ENCODE results near the gene SSR4. TPM values are rescaled to one million over a fixed set of nuclear protein-coding genes. Genes with fewer than 3 reads are reported as not detected.

SSR4 gene
- total and polyA plus RNA-seq, 2 of the 8 experiments (the other 6 are each of a cell fraction or from before 2014, with no cell fraction given): 168 to 642 TPM

- POLR2A ChIA-PET (ENCODE audit: partially characterized antibody): interaction anchor here (0.8 to 1.7 kb wide), 4 partner anchors 12 to 20 kb away, joined by 3 to 4 read pairs (median 3); partner anchors contain the start of genes IDH3G and SSR4
- H3K27me3 ChIP-seq (replicated peaks in 1 of 4; ENCODE audit: control insufficient read depth in 3 of 4, extremely low read depth in 1 of 4, insufficient read depth in 3 of 4, low read length in 3 of 4): no peaks in the 10 kb centered on the region
These were observed 20.3 kb downstream of the SSR4 start for GRCh38 chrX:153814591-153815315.

More at GRCh38 chrX:153814591-153815315, 20.3 kb downstream of the SSR4 start:
- H3K23ac ChIP-seq (ENCODE audit: insufficient read length): no peak overlapping the region
- no peak overlapping the region for H4K91ac ChIP-seq (replicated peaks; ENCODE audit: insufficient read length, low read length)
- no peak overlapping the region for H2AFZ ChIP-seq (ENCODE audit: low read length)
- no peak overlapping the region for H3K4me3 ChIP-seq (ENCODE audit: extremely low read depth in 1 of 4, insufficient read depth in 2 of 4, low read depth in 3 of 4, low read length in 4 of 4)
- H3K9me3 ChIP-seq (ENCODE audit: insufficient read depth in 2 of 2, low read depth in 1 of 2, low read length in 1 of 2): no peaks in the 10 kb centered on the region
- H3K9ac ChIP-seq (replicated peaks in 1 of 4; ENCODE audit: extremely low read depth in 1 of 4, low read depth in 3 of 4, low read length in 3 of 4): no peak overlapping the region
- no peak for TF ChIP-seq JUN (IDR thresholded peaks at IDR 0.05; ENCODE audit: low read depth, low read length)
- TF ChIP-seq RXRA (IDR thresholded peaks at IDR 0.05; ENCODE audit: insufficient read depth, low read depth, low read length): no peak
- peak overlapping the region; percentile 68; the same call in 1 of the 2 replicates for H4K8ac ChIP-seq (ENCODE audit: extremely low read depth, insufficient read depth, low read length)
- H2BK15ac ChIP-seq (ENCODE audit: low read length): no peak overlapping the region
- peaks cover 2% of the 10 kb centered on the region; the same call in 1 of the 2 replicates for H3K23me2 ChIP-seq (ENCODE audit: low read depth, low read length)
- no peaks in the 10 kb centered on the region for H3K36me3 ChIP-seq (ENCODE audit: control insufficient read depth in 2 of 4, insufficient read depth in 4 of 4, low read length in 3 of 4)
- no peak overlapping the region for H2BK120ac ChIP-seq (replicated peaks; ENCODE audit: low read depth, low read length)
- H2BK5ac ChIP-seq (ENCODE audit: low read depth, low read length): no peak overlapping the region
- CTCF ChIA-PET (ENCODE audit: partially characterized antibody): interaction anchor here (1.2 to 1.6 kb wide), 2 partner anchors 12 to 51 kb away, joined by 3 read pairs; no protein-coding TSS in a partner anchor
- H3K4ac ChIP-seq (replicated peaks; ENCODE audit: insufficient read length, low read depth, low read length): no peak overlapping the region
- 91% methylated on average over 19 of the region's 19 CpGs; no CpG with 5 or more reads in 1 of the 2 experiments for WGBS, 2 experiments (ENCODE audit: extremely low coverage in 1 of 2, insufficient coverage in 1 of 2, insufficient read length in 1 of 2, insufficient replicate concordance in 2 of 2, low coverage in 1 of 2, low lambda C conversion rate in 2 of 2, missing lambda C conversion rate in 1 of 2)
- H3K4me2 ChIP-seq (ENCODE audit: insufficient read depth in 1 of 2, low read depth in 2 of 2, low read length in 2 of 2): no peak overlapping the region
- peaks cover 2 to 22% (median 10%) of the 10 kb centered on the region in 4 experiments for H3K4me1 ChIP-seq (replicated peaks in 1 of 4; ENCODE audit: control insufficient read depth in 3 of 4, insufficient read depth in 4 of 4, low read length in 3 of 4)
- H4K5ac ChIP-seq (ENCODE audit: insufficient read length, low read depth, low read length): no peak overlapping the region
- H3K27ac ChIP-seq (ENCODE audit: low read depth, low read length): no peak overlapping the region
- FAIRE-seq: no peak
- no peak overlapping the region for H3K56ac ChIP-seq (replicated peaks; ENCODE audit: insufficient read length, low read depth, low read length)
- H4K20me1 ChIP-seq (replicated peaks in 1 of 2; ENCODE audit: control insufficient read depth in 1 of 2, insufficient read depth in 2 of 2, low read length in 2 of 2): peaks cover 0 to 25% of the 10 kb centered on the region in 2 experiments
- H3K79me1 ChIP-seq (ENCODE audit: low read depth, low read length): 0 out of 2 replicates have a peak, but pooled peaks cover 2% of the 10 kb centered on the region
- no peak overlapping the region for H3K14ac ChIP-seq (ENCODE audit: insufficient read length)
- H2BK20ac ChIP-seq (ENCODE audit: low read length): no peak overlapping the region
- peaks cover 15 to 83% of the 10 kb centered on the region in 2 experiments for H3K79me2 ChIP-seq (ENCODE audit: control insufficient read depth in 1 of 2, insufficient read depth in 2 of 2, low read length in 2 of 2)
- H3K18ac ChIP-seq (ENCODE audit: extremely low read depth, low read length): no peak overlapping the region; the same call in 1 of the 2 replicates
- no peak overlapping the region for H2BK12ac ChIP-seq (ENCODE audit: low read depth, low read length)
- H2AK5ac ChIP-seq (ENCODE audit: low read depth, low read length): no peak overlapping the region
- DNase-seq (ENCODE audit: low read depth in 1 of 2, low spot score in 2 of 2): no peak

Measured in H1 (cell line).